ENCODE data around the gene ARPC5.

Gene ARPC5

GRCh38 chr1:183590244-183591191 is 45.1 kb downstream of the ARPC5 start, which contains the start of gene NCF2:
Gene NCF2 (minus strand): TSS chr1:183590459. CDS start chr1:183590329, 130 bp downstream.
- no peak within 1 kb of the TSS for H3K4me2 ChIP-seq
- H3K79me2 ChIP-seq (ENCODE audit: insufficient read depth, low read depth), result no peaks in the 10 kb centered on the region
- H3K9ac ChIP-seq, result no peak within 1 kb of the TSS
- H3K4me3 ChIP-seq (IDR thresholded peaks at IDR 0.05; ENCODE audit: insufficient read depth, low read depth, low read length), result no peak within 1 kb of the TSS
- no peaks in the 10 kb centered on the region for H4K20me1 ChIP-seq (ENCODE audit: insufficient read depth)
- TF ChIP-seq, protein P1, sequence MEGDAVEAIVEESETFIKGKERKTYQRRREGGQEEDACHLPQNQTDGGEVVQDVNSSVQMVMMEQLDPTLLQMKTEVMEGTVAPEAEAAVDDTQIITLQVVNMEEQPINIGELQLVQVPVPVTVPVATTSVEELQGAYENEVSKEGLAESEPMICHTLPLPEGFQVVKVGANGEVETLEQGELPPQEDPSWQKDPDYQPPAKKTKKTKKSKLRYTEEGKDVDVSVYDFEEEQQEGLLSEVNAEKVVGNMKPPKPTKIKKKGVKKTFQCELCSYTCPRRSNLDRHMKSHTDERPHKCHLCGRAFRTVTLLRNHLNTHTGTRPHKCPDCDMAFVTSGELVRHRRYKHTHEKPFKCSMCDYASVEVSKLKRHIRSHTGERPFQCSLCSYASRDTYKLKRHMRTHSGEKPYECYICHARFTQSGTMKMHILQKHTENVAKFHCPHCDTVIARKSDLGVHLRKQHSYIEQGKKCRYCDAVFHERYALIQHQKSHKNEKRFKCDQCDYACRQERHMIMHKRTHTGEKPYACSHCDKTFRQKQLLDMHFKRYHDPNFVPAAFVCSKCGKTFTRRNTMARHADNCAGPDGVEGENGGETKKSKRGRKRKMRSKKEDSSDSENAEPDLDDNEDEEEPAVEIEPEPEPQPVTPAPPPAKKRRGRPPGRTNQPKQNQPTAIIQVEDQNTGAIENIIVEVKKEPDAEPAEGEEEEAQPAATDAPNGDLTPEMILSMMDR (conservative IDR thresholded peaks at IDR 0.05; ENCODE audit: low read depth, low read length), result no peak
- H3K27ac ChIP-seq, result no peak within 1 kb of the TSS
- no peaks in the 10 kb centered on the region for H3K4me1 ChIP-seq (ENCODE audit: low read depth, poor library complexity, severe bottlenecking)
- no peaks in the 10 kb centered on the region for H3K27me3 ChIP-seq (ENCODE audit: insufficient read depth, low read depth)
- no peaks in the 10 kb centered on the region for H3K36me3 ChIP-seq (ENCODE audit: insufficient read depth)
- H2AFZ ChIP-seq (ENCODE audit: low read depth), result no peak within 1 kb of the TSS

- Histone ChIP-seq H3K36me3 (ENCODE audit: insufficient read depth) (no peaks in the 10 kb centered on the region), H3K9ac (no peak overlapping the region), H3K27ac (no peak overlapping the region), H3K4me3 (IDR thresholded peaks at IDR 0.05; ENCODE audit: insufficient read depth, low read depth, low read length) (no peak overlapping the region), H3K4me2 (no peak overlapping the region), H4K20me1 (ENCODE audit: insufficient read depth) (no peaks in the 10 kb centered on the region), H3K27me3 (ENCODE audit: insufficient read depth, low read depth) (no peaks in the 10 kb centered on the region), H2AFZ (ENCODE audit: low read depth) (no peak overlapping the region), H3K79me2 (ENCODE audit: insufficient read depth, low read depth) (no peaks in the 10 kb centered on the region), H3K4me1 (ENCODE audit: low read depth, poor library complexity, severe bottlenecking) (no peaks in the 10 kb centered on the region)
- TF ChIP-seq, protein P1 (conservative IDR thresholded peaks at IDR 0.05; ENCODE audit: low read depth, low read length), result no peak
These were observed 45.7 kb downstream of the ARPC5 start for GRCh38 chr1:183589874-183590243.

- Histone ChIP-seq H3K27ac (no peak overlapping the region), H3K4me2 (no peak overlapping the region), H3K27me3 (ENCODE audit: insufficient read depth, low read depth) (no peaks in the 10 kb centered on the region), H3K36me3 (ENCODE audit: insufficient read depth) (no peaks in the 10 kb centered on the region), H3K4me3 (IDR thresholded peaks at IDR 0.05; ENCODE audit: insufficient read depth, low read depth, low read length) (no peak overlapping the region), H3K4me1 (ENCODE audit: low read depth, poor library complexity, severe bottlenecking) (no peaks in the 10 kb centered on the region), H3K9ac (no peak overlapping the region), H2AFZ (ENCODE audit: low read depth) (no peak overlapping the region), H3K79me2 (ENCODE audit: insufficient read depth, low read depth) (no peaks in the 10 kb centered on the region), H4K20me1 (ENCODE audit: insufficient read depth) (no peaks in the 10 kb centered on the region)
- TF ChIP-seq, protein P1 (conservative IDR thresholded peaks at IDR 0.05; ENCODE audit: low read depth, low read length), result no peak
These were observed 46.2 kb downstream of the ARPC5 start for GRCh38 chr1:183589384-183589783.

DNA sequence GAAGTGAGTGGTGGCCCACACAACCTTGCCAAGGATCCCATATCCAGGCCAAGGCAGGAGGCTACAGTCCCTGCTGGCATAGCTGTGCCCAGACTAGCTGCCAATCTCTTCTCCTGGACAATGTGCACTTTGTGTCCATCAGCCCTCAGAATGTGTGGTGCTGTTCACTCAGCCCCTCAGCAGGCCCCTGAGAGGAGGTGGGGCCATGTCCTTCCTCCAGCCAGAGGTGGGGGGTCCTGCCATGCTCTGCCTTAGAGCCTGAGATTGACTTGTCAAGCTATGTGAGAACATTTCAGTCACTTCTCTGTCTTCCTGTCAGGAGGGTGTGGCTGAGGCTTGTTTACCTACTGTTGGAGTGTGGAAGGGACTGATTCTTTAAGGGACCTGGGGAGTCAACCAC is 46.8 kb downstream of the ARPC5 start:
- no peak overlapping the region for H3K4me3 ChIP-seq (IDR thresholded peaks at IDR 0.05; ENCODE audit: insufficient read depth, low read depth, low read length)

More for the DNA sequence above, 46.8 kb downstream of the ARPC5 start:
- Histone ChIP-seq H3K27ac (no peak overlapping the region), H4K20me1 (ENCODE audit: insufficient read depth) (no peaks in the 10 kb centered on the region), H3K36me3 (ENCODE audit: insufficient read depth) (no peaks in the 10 kb centered on the region), H3K79me2 (ENCODE audit: insufficient read depth, low read depth) (no peaks in the 10 kb centered on the region), H3K9ac (no peak overlapping the region), H3K27me3 (ENCODE audit: insufficient read depth, low read depth) (no peaks in the 10 kb centered on the region), H3K4me1 (ENCODE audit: low read depth, poor library complexity, severe bottlenecking) (no peaks in the 10 kb centered on the region), H2AFZ (ENCODE audit: low read depth) (no peak overlapping the region), H3K4me2 (no peak overlapping the region)
- TF ChIP-seq, protein P1 (conservative IDR thresholded peaks at IDR 0.05; ENCODE audit: low read depth, low read length), result no peak

Data from KMS-11 (cell line).